GM10266 (cell line): ENCODE measurements around the gene LAMB1.

Experiments
- DNase-seq: peaks from one replicate; pipeline ENCODE4 v3.0.0; 2012; ENCODE audit errors: extremely low spot score
- CTCF ChIP-seq: IDR thresholded peaks from 2 replicates; pipeline ENCODE4 v1.5.1; 2012; ENCODE audit warnings: mild to moderate bottlenecking, low read depth; ENCODE audit not compliant: control insufficient read depth, insufficient read depth; ENCODE audit errors: missing control alignments

The LAMB1 gene

GRCh38 chr7:107982918-107983389 lies 20.0 kb downstream of the LAMB1 start:
- TF ChIP-seq CTCF = no peak
- DNase-seq = no peak

- no peak for DNase-seq
- TF ChIP-seq CTCF = no peak
These were observed 20.7 kb downstream of the LAMB1 start for GRCh38 chr7:107982042-107982840.

- no peak for DNase-seq
- TF ChIP-seq CTCF = no peak
These were observed 21.5 kb downstream of the LAMB1 start for GRCh38 chr7:107981466-107981865.

DNA sequence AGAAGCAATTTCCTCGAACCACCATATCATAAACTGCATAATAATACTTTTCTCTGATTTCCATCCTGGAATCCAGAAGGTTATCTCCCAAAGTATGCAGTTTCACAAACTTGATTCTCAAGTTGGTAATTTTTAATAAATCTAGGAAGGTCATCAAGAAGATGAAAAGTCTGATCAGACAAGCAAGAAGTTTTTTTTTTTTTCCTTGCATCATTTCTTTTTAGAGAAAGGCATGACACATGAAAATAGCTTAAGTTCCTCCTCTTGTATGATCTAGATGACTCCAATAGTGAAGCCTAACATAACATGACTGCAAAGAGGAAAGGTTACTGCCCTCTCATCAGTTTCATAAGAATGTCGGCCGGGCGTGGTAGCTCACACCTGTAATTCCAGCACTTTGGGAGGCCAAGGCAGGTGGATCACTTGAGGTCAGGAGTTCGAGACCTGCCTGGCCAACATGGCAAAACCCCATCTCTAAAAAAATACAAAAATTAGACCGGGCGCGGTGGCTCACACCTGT lies 22.2 kb downstream of the LAMB1 start:
- no peak for DNase-seq
- no peak for TF ChIP-seq CTCF

GRCh38 chr7:107980171-107980570 lies 22.8 kb downstream of the LAMB1 start:
- no peak for DNase-seq
- no peak for TF ChIP-seq CTCF

DNA sequence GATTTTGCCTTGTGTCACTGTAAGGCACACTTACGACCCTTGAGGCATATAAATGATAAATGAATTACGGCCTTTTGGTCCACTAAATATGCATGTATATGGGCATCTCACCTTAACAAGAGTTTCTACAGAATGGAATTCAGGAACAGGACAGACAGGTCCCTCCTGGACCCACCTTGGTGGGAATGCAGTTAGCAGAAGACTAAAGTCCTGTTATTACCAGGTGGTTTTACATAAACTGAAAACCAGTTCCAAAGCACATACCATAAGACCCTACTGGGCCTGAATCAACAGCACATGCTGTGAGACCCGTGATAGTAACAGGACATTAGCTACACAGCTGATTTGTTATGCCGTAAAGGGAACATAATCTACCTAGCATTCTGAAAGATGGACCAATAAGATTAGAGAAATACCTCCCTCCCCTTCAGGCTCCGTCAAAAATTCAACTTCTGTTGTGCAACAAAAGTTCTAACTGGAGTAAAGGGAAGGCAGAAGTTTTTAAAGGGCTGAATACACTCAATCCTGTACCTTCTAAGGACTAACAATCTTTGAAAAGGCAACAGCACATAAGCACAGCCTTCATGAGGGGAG lies 24.0 kb downstream of the LAMB1 start:
- no peak for TF ChIP-seq CTCF
- DNase-seq = no peak

- no peak for TF ChIP-seq CTCF
- DNase-seq = no peak
These were observed 25.9 kb downstream of the LAMB1 start for GRCh38 chr7:107977048-107977447.
